ENCODE measurements around the gene CDKL1.
"Not testable (repeated sequence)": the region's sequence is repeated elsewhere in the genome, so short reads cannot be mapped to it uniquely, and the experiment has no call there.

Gene CDKL1

GRCh38 chr14:50363714-50364111, 33.0 kb downstream of the CDKL1 start:
- peak overlapping the region; percentile 81 for H3K4me2 ChIP-seq (ENCODE audit: low read length)
- peak overlapping the region; percentile 79 for H2AFZ ChIP-seq (ENCODE audit: low read depth, low read length)
- peaks cover 22% of the 10 kb centered on the region for H3K4me1 ChIP-seq (ENCODE audit: low read length)
- peak overlapping the region; percentile 42; the same call in 1 of the 2 replicates for H3K9ac ChIP-seq (ENCODE audit: low read length)
- no peaks in the 10 kb centered on the region for H3K9me3 ChIP-seq (ENCODE audit: insufficient read depth, low read length)
- TF ChIP-seq EZH2phosphoT487 (IDR thresholded peaks at IDR 0.05; ENCODE audit: low read depth), result no peak
- no peak for TF ChIP-seq CTCF (IDR thresholded peaks at IDR 0.05; ENCODE audit: low read depth, low read length)
- H3K79me2 ChIP-seq (ENCODE audit: low read length), result no peaks in the 10 kb centered on the region
- H3K4me3 ChIP-seq (ENCODE audit: low read length), result peak overlapping the region; percentile 72
- H4K20me1 ChIP-seq (ENCODE audit: insufficient read depth, low read length), result no peaks in the 10 kb centered on the region
- no peaks in the 10 kb centered on the region for H3K27me3 ChIP-seq (ENCODE audit: low read depth, low read length)
- H3K27ac ChIP-seq (ENCODE audit: low read length), result peak overlapping the region; percentile 51
- no peaks in the 10 kb centered on the region for H3K36me3 ChIP-seq (replicated peaks; ENCODE audit: low read depth, low read length)

DNA sequence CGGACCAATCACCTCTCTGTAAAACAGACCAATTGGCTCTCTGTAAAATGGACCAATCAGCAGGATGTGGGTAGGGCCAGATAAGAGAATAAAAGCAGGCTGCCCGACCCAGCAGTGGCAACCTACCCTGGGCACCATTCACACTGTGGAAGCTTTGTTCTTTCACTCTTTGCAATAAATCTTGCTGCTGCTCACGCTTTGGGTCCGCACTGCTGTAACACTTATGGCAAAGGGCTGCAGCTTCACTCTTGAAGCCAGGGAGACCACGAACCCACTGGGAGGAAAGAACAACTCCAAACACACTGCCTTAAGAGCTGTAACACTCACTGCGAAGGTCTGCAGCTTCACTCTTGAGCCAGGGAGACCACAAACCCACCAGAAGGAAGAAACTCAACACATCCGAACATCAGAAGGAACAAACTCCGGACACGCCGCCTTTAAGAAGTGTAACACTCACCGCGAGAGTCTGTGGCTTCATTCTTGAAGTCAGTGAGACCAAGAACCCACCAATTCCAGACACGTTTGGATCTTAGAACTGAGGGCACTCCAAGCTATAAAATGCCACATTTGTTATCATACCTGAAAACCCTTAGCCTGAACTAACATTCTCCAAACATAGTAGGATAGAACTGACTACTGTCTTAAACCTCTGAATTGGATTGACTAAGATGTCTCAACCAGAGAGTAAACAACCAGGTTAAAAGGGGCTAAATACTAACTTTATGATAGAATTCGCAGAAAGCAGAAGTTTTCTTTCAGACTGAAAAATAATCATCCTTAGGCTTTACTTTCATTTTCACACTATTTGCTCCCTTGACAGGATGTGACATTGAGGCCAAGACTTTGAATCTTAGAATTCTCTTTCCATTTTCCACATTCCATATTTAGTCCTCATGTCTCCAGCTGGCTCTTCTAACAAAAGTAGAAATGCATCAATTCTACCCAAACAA, 33.6 kb downstream of the CDKL1 start:
- no peaks in the 10 kb centered on the region for H3K27me3 ChIP-seq (ENCODE audit: low read depth, low read length)
- no peaks in the 10 kb centered on the region for H3K79me2 ChIP-seq (ENCODE audit: low read length)
- H3K4me1 ChIP-seq (ENCODE audit: low read length), result peaks cover 22% of the 10 kb centered on the region
- H3K4me3 ChIP-seq (ENCODE audit: low read length), result peak overlapping the region; percentile 72
- H3K36me3 ChIP-seq (replicated peaks; ENCODE audit: low read depth, low read length), result no peaks in the 10 kb centered on the region
- TF ChIP-seq CTCF (IDR thresholded peaks at IDR 0.05; ENCODE audit: low read depth, low read length), result no peak
- no peak for TF ChIP-seq EZH2phosphoT487 (IDR thresholded peaks at IDR 0.05; ENCODE audit: low read depth)
- H3K9ac ChIP-seq (ENCODE audit: low read length), result peak overlapping the region; percentile 42; the same call in 1 of the 2 replicates
- H3K27ac ChIP-seq (ENCODE audit: low read length), result peak overlapping the region; percentile 51
- no peaks in the 10 kb centered on the region for H3K9me3 ChIP-seq (ENCODE audit: insufficient read depth, low read length)
- H2AFZ ChIP-seq (ENCODE audit: low read depth, low read length), result peak overlapping the region; percentile 79
- H3K4me2 ChIP-seq (ENCODE audit: low read length), result peak overlapping the region; percentile 81
- H4K20me1 ChIP-seq (ENCODE audit: insufficient read depth, low read length), result no peaks in the 10 kb centered on the region

GRCh38 chr14:50361473-50362403, 34.9 kb downstream of the CDKL1 start:
- H4K20me1 ChIP-seq (ENCODE audit: insufficient read depth, low read length); H3K27me3 ChIP-seq (ENCODE audit: low read depth, low read length); H3K36me3 ChIP-seq (replicated peaks; ENCODE audit: low read depth, low read length); H3K9ac ChIP-seq (ENCODE audit: low read length); H3K4me2 ChIP-seq (ENCODE audit: low read length); H2AFZ ChIP-seq (ENCODE audit: low read depth, low read length); H3K27ac ChIP-seq (ENCODE audit: low read length); H3K9me3 ChIP-seq (ENCODE audit: insufficient read depth, low read length); H3K79me2 ChIP-seq (ENCODE audit: low read length); H3K4me3 ChIP-seq (ENCODE audit: low read length): not testable (repeated sequence)
- peaks cover 22% of the 10 kb centered on the region for H3K4me1 ChIP-seq (ENCODE audit: low read length)

DNA sequence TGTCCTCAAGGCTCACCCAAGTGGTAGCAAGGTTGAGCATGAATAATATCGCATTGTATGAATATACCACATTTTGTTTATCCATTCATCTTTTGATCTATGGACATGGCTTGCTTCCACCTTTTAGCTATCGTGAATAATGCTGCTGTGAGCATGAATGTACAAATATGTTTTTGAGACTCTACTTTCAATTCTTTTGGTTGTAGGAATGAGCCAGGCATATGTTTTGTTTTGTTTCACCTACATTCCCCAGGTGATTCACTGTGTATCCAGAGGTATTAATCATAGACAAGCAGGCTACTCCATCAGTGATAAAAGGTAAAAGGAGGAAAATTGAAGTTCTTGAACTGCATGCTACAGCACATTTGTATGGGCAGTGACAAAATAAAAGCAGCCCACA, 35.8 kb downstream of the CDKL1 start:
- Histone ChIP-seq H4K20me1 (ENCODE audit: insufficient read depth, low read length) (no peaks in the 10 kb centered on the region), H3K4me3 (ENCODE audit: low read length) (no peak overlapping the region), H3K36me3 (replicated peaks; ENCODE audit: low read depth, low read length) (no peaks in the 10 kb centered on the region), H3K27ac (ENCODE audit: low read length) (no peak overlapping the region), H3K27me3 (ENCODE audit: low read depth, low read length) (no peaks in the 10 kb centered on the region), H3K79me2 (ENCODE audit: low read length) (no peaks in the 10 kb centered on the region), H2AFZ (ENCODE audit: low read depth, low read length) (no peak overlapping the region), H3K9ac (ENCODE audit: low read length) (no peak overlapping the region), H3K4me2 (ENCODE audit: low read length) (no peak overlapping the region), H3K9me3 (ENCODE audit: insufficient read depth, low read length) (no peaks in the 10 kb centered on the region), H3K4me1 (ENCODE audit: low read length) (peaks cover 22% of the 10 kb centered on the region)
- no peak for TF ChIP-seq CTCF (IDR thresholded peaks at IDR 0.05; ENCODE audit: low read depth, low read length)
- no peak for TF ChIP-seq EZH2phosphoT487 (IDR thresholded peaks at IDR 0.05; ENCODE audit: low read depth)
